A673 (cell line): ENCODE measurements around the gene MYH15. TPM values are rescaled to one million over a fixed set of nuclear protein-coding genes. Genes with fewer than 3 reads are reported as not detected.
A peak's percentile ranks its signal among the peaks of the same experiment; 100 is the strongest.

Source experiments
- BruUV-seq: library from RNA; stranded (reverse); fragments of 400-500 nt; replicated peaks from 2 replicates; lab custom pipeline; 2021; lab: Mats Ljungman, UMichigan
- CTCF ChIA-PET: fragments of 300-600 bp; sonication (Branson Sonifier 250); formaldehyde crosslinking; loops from one replicate; lab custom pipeline; 2022; ENCODE audit warnings: antibody characterized with exemption; lab: Charles Lee
- POLR2A ChIA-PET: fragments of 300-600 bp; sonication (Branson Sonifier 250); formaldehyde crosslinking; loops from one replicate; lab custom pipeline; 2022; ENCODE audit warnings: antibody characterized with exemption; ENCODE audit not compliant: low non-redundant PET; lab: Charles Lee
- DNase-seq: peaks from one replicate; pipeline ENCODE4 v3.0.0-alpha.2; 2015; ENCODE audit warnings: low spot score
- H3K27ac ChIP-seq: fragments of 200-600 bp; sonication (generic); 2 replicates; pipeline ENCODE4 v1.5.1; 2016; ENCODE audit warnings: mixed run types, low read depth, mild to moderate bottlenecking, mixed read lengths, antibody characterized with exemption, low read length; ENCODE audit not compliant: poor library complexity, severe bottlenecking
- H3K27me3 ChIP-seq: fragments of 200-600 bp; sonication (generic); replicated peaks from 2 replicates; pipeline ENCODE4 v1.6.1; 2017; ENCODE audit warnings: mixed run types, low read depth, mild to moderate bottlenecking, mixed read lengths, antibody characterized with exemption, low read length; ENCODE audit not compliant: insufficient read depth, poor library complexity
- H3K36me3 ChIP-seq: fragments of 200-600 bp; sonication (generic); 2 replicates; pipeline ENCODE4 v1.6.1; 2016; ENCODE audit warnings: mixed run types, mild to moderate bottlenecking, mixed read lengths, antibody characterized with exemption, low read length; ENCODE audit not compliant: insufficient read depth, poor library complexity, severe bottlenecking
- H3K4me1 ChIP-seq: fragments of 200-600 bp; sonication (generic); 2 replicates; pipeline ENCODE4 v1.6.1; 2017; ENCODE audit warnings: mixed run types, mild to moderate bottlenecking, mixed read lengths, antibody characterized with exemption, low read length; ENCODE audit not compliant: insufficient read depth, poor library complexity, severe bottlenecking
- H3K4me3 ChIP-seq: fragments of 200-600 bp; sonication (generic); 2 replicates; pipeline ENCODE4 v1.5.1; 2016; ENCODE audit warnings: low read depth, mixed run types, mild to moderate bottlenecking, mixed read lengths, low read length; ENCODE audit not compliant: poor library complexity, severe bottlenecking
- H3K9me3 ChIP-seq: fragments of 200-600 bp; sonication (generic); 2 replicates; pipeline ENCODE4 v1.6.1; 2016; ENCODE audit warnings: mixed run types, low read depth, mild to moderate bottlenecking, mixed read lengths, antibody characterized with exemption, low read length; ENCODE audit not compliant: poor library complexity, severe bottlenecking
- CTCF ChIP-seq: fragments of 300-800, 200-600 bp; sonication (generic); conservative IDR thresholded peaks from 2 replicates; pipeline ENCODE4 v1.5.1; 2017; ENCODE audit warnings: low read depth, mild to moderate bottlenecking, antibody characterized with exemption, low read length, moderate library complexity, mixed read lengths
- EZH2 ChIP-seq: fragments of 200-600 bp; sonication (generic); IDR thresholded peaks from 2 replicates; pipeline ENCODE4 v1.6.1; 2017; ENCODE audit warnings: borderline replicate concordance, low read depth, mild to moderate bottlenecking, mixed read lengths, antibody characterized with exemption, low read length; ENCODE audit not compliant: poor library complexity, severe bottlenecking
- intact Hi-C: fragments of 100-400 bp; cut with micrococcal nuclease; formaldehyde crosslinking; loops from one replicate; pipeline ENCODE4 v1.10.0; 2022; ENCODE audit not compliant: unreplicated experiment
- total RNA-seq: library from RNA; stranded (reverse); gene quantifications from 2 replicates; pipeline ENCODE4 v1.2.3, GENCODE V29; 2021

MYH15 gene
- total RNA-seq, 1 experiment from 2014 or later: 1.2 TPM

- Histone ChIP-seq H3K9me3 (peaks cover 22% of the 10 kb centered on the region), H3K27ac (no peak overlapping the region), H3K36me3 (no peaks in the 10 kb centered on the region), H3K27me3 (no peaks in the 10 kb centered on the region), H3K4me1 (no peaks in the 10 kb centered on the region), H3K4me3 (no peak overlapping the region)
- intact Hi-C loops: no loop called here
- no peak for TF ChIP-seq CTCF
- TF ChIP-seq EZH2: no peak
- no peak for DNase-seq
- ChIA-PET CTCF (no interaction called here), POLR2A (no interaction called here)
- BruUV-seq: no TSS peak
These were observed 61.8 kb downstream of the MYH15 start for GRCh38 chr3:108448593-108448992.

GRCh38 chr3:108447096-108447847 is 63.1 kb downstream of the MYH15 start:
- H3K4me1 ChIP-seq: peaks cover 1% of the 10 kb centered on the region
- BruUV-seq: no TSS peak
- no peak overlapping the region for H3K27ac ChIP-seq
- no peak for TF ChIP-seq CTCF
- TF ChIP-seq EZH2: no peak
- CTCF ChIA-PET: no interaction called here
- no peak for DNase-seq
- H3K36me3 ChIP-seq: no peaks in the 10 kb centered on the region
- intact Hi-C loops: no loop called here
- POLR2A ChIA-PET: no interaction called here
- no peak overlapping the region for H3K4me3 ChIP-seq
- H3K9me3 ChIP-seq: peaks cover 22% of the 10 kb centered on the region
- no peaks in the 10 kb centered on the region for H3K27me3 ChIP-seq

GRCh38 chr3:108442281-108442680 is 68.1 kb downstream of the MYH15 start:
- no TSS peak for BruUV-seq
- Histone ChIP-seq H3K27ac (peak overlapping the region; percentile 59), H3K4me1 (peaks cover 23% of the 10 kb centered on the region), H3K9me3 (peaks cover 8% of the 10 kb centered on the region), H3K27me3 (no peaks in the 10 kb centered on the region), H3K4me3 (no peak overlapping the region), H3K36me3 (no peaks in the 10 kb centered on the region)
- intact Hi-C loops: no loop called here
- no peak for DNase-seq
- TF ChIP-seq CTCF: no peak
- no peak for TF ChIP-seq EZH2
- CTCF ChIA-PET: no interaction called here
- POLR2A ChIA-PET: no interaction called here
